GM23338 (cell line): ENCODE measurements around the gene AGAP1. TPM values are rescaled to one million over a fixed set of nuclear protein-coding genes. Genes with fewer than 3 reads are reported as not detected.

Experiments used
- ATAC-seq: fragments of 200-7000 bp; cut with Tn5 transposase; 3 replicates; pipeline ENCODE4 v1.9.1; 2020
- DNase-seq: peaks from one replicate; pipeline ENCODE4 v3.0.0-alpha.2; 2015; ENCODE audit warnings: low spot score
- H2AFZ ChIP-seq: fragments of 200-600 bp; sonication (generic); 2 replicates; pipeline ENCODE4 v1.8.0; 2016; ENCODE audit warnings: antibody characterized with exemption, mild to moderate bottlenecking, moderate library complexity
- H3F3A ChIP-seq: fragments of 200-600 bp; sonication (generic); replicated peaks from 2 replicates; pipeline ENCODE4 v1.8.0; 2017; ENCODE audit warnings: antibody characterized with exemption, mixed run types, low read depth
- H3K27ac ChIP-seq: fragments of 200-600 bp; sonication (generic); 2 replicates; pipeline ENCODE4 v1.6.1; 2016; ENCODE audit warnings: low read depth
- H3K27me3 ChIP-seq: fragments of 200-600 bp; sonication (generic); 2 replicates; pipeline ENCODE4 v1.8.0; 2016; ENCODE audit warnings: mild to moderate bottlenecking, mixed run types, moderate library complexity; ENCODE audit not compliant: insufficient read depth
- H3K36me3 ChIP-seq: fragments of 200-600 bp; sonication (generic); 2 replicates; pipeline ENCODE4 v1.8.0; 2016; ENCODE audit warnings: mild to moderate bottlenecking; ENCODE audit not compliant: insufficient read depth
- H3K4me1 ChIP-seq: fragments of 200-600 bp; sonication (generic); 2 replicates; pipeline ENCODE4 v1.8.0; 2016; ENCODE audit warnings: mild to moderate bottlenecking, moderate library complexity; ENCODE audit not compliant: insufficient read depth
- H3K4me2 ChIP-seq: fragments of 200-600 bp; sonication (generic); 2 replicates; pipeline ENCODE4 v1.7.1; 2017; ENCODE audit warnings: mixed run types
- H3K4me3 ChIP-seq: fragments of 200-600 bp; sonication (generic); 2 replicates; pipeline ENCODE4 v1.6.1; 2016; ENCODE audit warnings: mixed run types
- H3K79me2 ChIP-seq: fragments of 200-600 bp; sonication (generic); replicated peaks from 2 replicates; pipeline ENCODE4 v1.8.0; 2017; ENCODE audit warnings: mild to moderate bottlenecking; ENCODE audit not compliant: insufficient read depth
- H3K9me2 ChIP-seq: fragments of 200-600 bp; sonication (generic); 2 replicates; pipeline ENCODE4 v1.8.0; 2017; ENCODE audit not compliant: insufficient read depth
- H4K20me1 ChIP-seq: fragments of 200-600 bp; sonication (generic); replicated peaks from 2 replicates; pipeline ENCODE4 v1.8.0; 2017; ENCODE audit warnings: mild to moderate bottlenecking; ENCODE audit not compliant: insufficient read depth
- H3K27ac Mint-ChIP-seq: 2 replicates; pipeline ENCODE4 v1.8.0; 2020; ENCODE audit warnings: inconsistent platforms, mild to moderate bottlenecking, moderate library complexity, mixed read lengths
- H3K27me3 Mint-ChIP-seq: 3 replicates; pipeline ENCODE4 v1.8.0; 2022; ENCODE audit warnings: low read depth, mild to moderate bottlenecking, moderate library complexity, mixed read lengths, inconsistent platforms; ENCODE audit not compliant: insufficient read depth, poor library complexity
- H3K36me3 Mint-ChIP-seq: 3 replicates; pipeline ENCODE4 v1.8.0; 2021; ENCODE audit warnings: low read depth, mild to moderate bottlenecking, inconsistent platforms, moderate library complexity, mixed read lengths
- H3K4me1 Mint-ChIP-seq: 3 replicates; pipeline ENCODE4 v1.8.0; 2020; ENCODE audit warnings: mild to moderate bottlenecking, inconsistent platforms, mixed read lengths
- H3K4me3 Mint-ChIP-seq: 3 replicates; pipeline ENCODE4 v1.8.0; 2021; ENCODE audit warnings: moderate library complexity, mild to moderate bottlenecking, inconsistent platforms, mixed read lengths
- H3K9me3 Mint-ChIP-seq: 3 replicates; pipeline ENCODE4 v1.8.0; 2020; ENCODE audit warnings: moderate library complexity, mild to moderate bottlenecking, inconsistent platforms, mixed read lengths
- CREB1 ChIP-seq: fragments of 250-450 bp; sonication (Bioruptor Pico); IDR thresholded peaks from 2 replicates; pipeline ENCODE4 v1.5.0; 2020; ENCODE audit warnings: low read depth, mild to moderate bottlenecking, moderate library complexity
- CTCF ChIP-seq, 2 experiments: fragments of 200-600 bp in 1 of 2; sonication (generic) in 1 of 2; conservative IDR thresholded peaks; 2 replicates each; pipeline versions ENCODE4 v1.5.1 to v1.6.1; 2016 to 2017; ENCODE audit warnings: antibody characterized with exemption in 2 of 2, low read depth in 2 of 2, mild to moderate bottlenecking in 2 of 2, moderate library complexity in 1 of 2
- ETS1 ChIP-seq: IDR thresholded peaks from 2 replicates; pipeline ENCODE4 v1.6.1; 2016; ENCODE audit warnings: antibody characterized with exemption
- EZH2 ChIP-seq: fragments of 200-600 bp; sonication (generic); IDR thresholded peaks from one replicate; pipeline ENCODE4 v1.8.0; 2017; ENCODE audit warnings: antibody characterized with exemption, mild to moderate bottlenecking, low read depth; ENCODE audit not compliant: unreplicated experiment
- EZH2phosphoT487 ChIP-seq: fragments of 200-600 bp; sonication (generic); IDR thresholded peaks from one replicate; pipeline ENCODE4 v1.8.1; 2018; ENCODE audit warnings: antibody characterized with exemption; ENCODE audit not compliant: unreplicated experiment
- JUNB ChIP-seq: IDR thresholded peaks from one replicate; pipeline ENCODE4 v1.6.1; 2016; ENCODE audit warnings: antibody characterized with exemption; ENCODE audit not compliant: unreplicated experiment
- NANOG ChIP-seq: IDR thresholded peaks from 2 replicates; pipeline ENCODE4 v1.6.1; 2016; ENCODE audit warnings: antibody characterized with exemption, borderline replicate concordance
- POLR2AphosphoS5 ChIP-seq: IDR thresholded peaks from 2 replicates; pipeline ENCODE4 v1.6.1; 2016; ENCODE audit warnings: antibody characterized with exemption, low read depth
- REST ChIP-seq: IDR thresholded peaks from one replicate; pipeline ENCODE4 v1.6.1; 2018; ENCODE audit warnings: antibody characterized with exemption; ENCODE audit not compliant: unreplicated experiment
- STAT1 ChIP-seq: IDR thresholded peaks from one replicate; pipeline ENCODE4 v1.6.1; 2016; ENCODE audit warnings: antibody characterized with exemption; ENCODE audit not compliant: unreplicated experiment
- ZNF114 ChIP-seq: fragments of 250-450 bp; sonication (Bioruptor Pico); IDR thresholded peaks from 2 replicates; pipeline ENCODE4 v1.5.0; 2020; ENCODE audit warnings: mild to moderate bottlenecking, moderate library complexity
- ZNF331 ChIP-seq: fragments of 250-450 bp; sonication (Bioruptor Pico); IDR thresholded peaks from 2 replicates; pipeline ENCODE4 v1.5.0; 2020; ENCODE audit warnings: low read depth, mild to moderate bottlenecking, moderate library complexity
- ZNF462 ChIP-seq: fragments of 250-450 bp; sonication (Bioruptor Pico); IDR thresholded peaks from 2 replicates; pipeline ENCODE4 v1.5.0; 2020; ENCODE audit warnings: mild to moderate bottlenecking, moderate library complexity
- polyA plus RNA-seq: library from polyadenylated mRNA; unstranded; fragments of >200 nt; fragmentation: Nextera tagmentation; extraction: Ambion mirVana; gene quantifications from 2 replicates; pipeline ENCODE4 v1.2.1, GENCODE V29; 2016
- total RNA-seq: library from RNA; depleted of rRNA; stranded (reverse); fragments of >200 nt; shearing (Covaris generic); gene quantifications from 2 replicates; pipeline ENCODE4 v1.2.3, GENCODE V29; 2014

The AGAP1 gene
- total and polyA plus RNA-seq, 2 experiments from 2014 or later, result 13.3 to 27.9 TPM

- Histone ChIP-seq H3K9me2 (no peaks in the 10 kb centered on the region), H3K27ac (no peak overlapping the region), H4K20me1 (peaks cover 5% of the 10 kb centered on the region), H3K4me3 (no peak overlapping the region), H3K36me3 (no peaks in the 10 kb centered on the region; the same call in 1 of the 2 replicates), H3F3A (no peaks in the 10 kb centered on the region), H3K27me3 (no peaks in the 10 kb centered on the region), H2AFZ (no peak overlapping the region), H3K79me2 (peaks cover 66% of the 10 kb centered on the region), H3K4me1 (no peaks in the 10 kb centered on the region; the same call in 1 of the 2 replicates), H3K4me2 (no peak overlapping the region)
- peaks cover 8% of the 10 kb centered on the region for H3K27me3 Mint-ChIP-seq
- H3K9me3 Mint-ChIP-seq, result no peaks in the 10 kb centered on the region; the same call in 1 of the 3 replicates
- H3K36me3 Mint-ChIP-seq, result peaks cover 8% of the 10 kb centered on the region; the same call in 2 of the 3 replicates
- no peak for DNase-seq
- TF ChIP-seq EZH2phosphoT487 (no peak), ETS1 (no peak), NANOG (no peak), ZNF462 (CRISPR knock-in tag) (no peak), REST (no peak), ZNF114 (CRISPR knock-in tag) (no peak), POLR2AphosphoS5 (no peak), ZNF331 (CRISPR knock-in tag) (no peak), CTCF (conservative IDR thresholded peaks at IDR 0.05; ENCODE audit: low read depth in 2 of 2) (no peak), STAT1 (no peak), EZH2 (no peak), CREB1 (CRISPR knock-in tag) (no peak), JUNB (no peak)
- peaks cover 40% of the 10 kb centered on the region for H3K4me1 Mint-ChIP-seq
- ATAC-seq, result no peak
- no peak overlapping the region for H3K27ac Mint-ChIP-seq
- no peak overlapping the region for H3K4me3 Mint-ChIP-seq
These were observed 102.4 kb downstream of the AGAP1 start for GRCh38 chr2:235596272-235596671.
